ENCODE results near the gene ZSWIM2.
"Not testable (repeated sequence)": the region's sequence is repeated elsewhere in the genome, so short reads cannot be mapped to it uniquely, and the experiment has no call there.

ZSWIM2 gene

GRCh38 chr2:186820303-186820702 is 28.7 kb downstream of the ZSWIM2 start:
- Histone ChIP-seq H3K27ac (no peak overlapping the region), H3K4me1 (ENCODE audit: control insufficient read depth in 1 of 2, insufficient read depth in 1 of 2, low read depth in 1 of 2, low read length in 1 of 2) (no peaks in the 10 kb centered on the region), H3K27me3 (no peaks in the 10 kb centered on the region), H3K36me3 (no peaks in the 10 kb centered on the region), H3K4me3 (ENCODE audit: low read depth in 1 of 2, low read length in 1 of 2) (no peak overlapping the region), H3K9me3 (no peaks in the 10 kb centered on the region)
- TF ChIP-seq CTCF (IDR thresholded peaks at IDR 0.05) = no peak

- not testable (repeated sequence) for H3K27ac ChIP-seq; H3K4me3 ChIP-seq (ENCODE audit: low read depth in 1 of 2, low read length in 1 of 2); H3K9me3 ChIP-seq; H3K4me1 ChIP-seq (ENCODE audit: control insufficient read depth in 1 of 2, insufficient read depth in 1 of 2, low read depth in 1 of 2, low read length in 1 of 2); H3K27me3 ChIP-seq; H3K36me3 ChIP-seq
Observed at GRCh38 chr2:186811760-186812159, 37.2 kb downstream of the ZSWIM2 start.

GRCh38 chr2:186806591-186806990 is 42.4 kb downstream of the ZSWIM2 start:
- Histone ChIP-seq H3K4me3 (ENCODE audit: low read depth in 1 of 2, low read length in 1 of 2) (no peak overlapping the region), H3K9me3 (no peaks in the 10 kb centered on the region), H3K4me1 (ENCODE audit: control insufficient read depth in 1 of 2, insufficient read depth in 1 of 2, low read depth in 1 of 2, low read length in 1 of 2) (no peaks in the 10 kb centered on the region), H3K27me3 (no peaks in the 10 kb centered on the region), H3K27ac (no peak overlapping the region), H3K36me3 (no peaks in the 10 kb centered on the region)
- no peak for TF ChIP-seq CTCF (IDR thresholded peaks at IDR 0.05)

- H3K27ac ChIP-seq; H3K36me3 ChIP-seq; H3K27me3 ChIP-seq; H3K4me3 ChIP-seq (ENCODE audit: low read depth in 1 of 2, low read length in 1 of 2); H3K4me1 ChIP-seq (ENCODE audit: control insufficient read depth in 1 of 2, insufficient read depth in 1 of 2, low read depth in 1 of 2, low read length in 1 of 2); H3K9me3 ChIP-seq: not testable (repeated sequence)
Observed at GRCh38 chr2:186798604-186799003, 50.4 kb downstream of the ZSWIM2 start.

GRCh38 chr2:186784930-186785329 is 64.0 kb downstream of the ZSWIM2 start:
- Histone ChIP-seq H3K36me3 (no peaks in the 10 kb centered on the region), H3K9me3 (no peaks in the 10 kb centered on the region), H3K4me3 (ENCODE audit: low read depth in 1 of 2, low read length in 1 of 2) (no peak overlapping the region), H3K27ac (no peak overlapping the region), H3K27me3 (no peaks in the 10 kb centered on the region), H3K4me1 (ENCODE audit: control insufficient read depth in 1 of 2, insufficient read depth in 1 of 2, low read depth in 1 of 2, low read length in 1 of 2) (no peaks in the 10 kb centered on the region)
- no peak for TF ChIP-seq CTCF (IDR thresholded peaks at IDR 0.05)

- Histone ChIP-seq H3K36me3 (no peaks in the 10 kb centered on the region), H3K9me3 (no peaks in the 10 kb centered on the region), H3K27ac (no peak overlapping the region), H3K4me3 (ENCODE audit: low read depth in 1 of 2, low read length in 1 of 2) (no peak overlapping the region), H3K27me3 (no peaks in the 10 kb centered on the region), H3K4me1 (ENCODE audit: control insufficient read depth in 1 of 2, insufficient read depth in 1 of 2, low read depth in 1 of 2, low read length in 1 of 2) (no peaks in the 10 kb centered on the region)
- no peak for TF ChIP-seq CTCF (IDR thresholded peaks at IDR 0.05)
Observed at GRCh38 chr2:186783254-186783653, 65.7 kb downstream of the ZSWIM2 start.

- H3K27ac ChIP-seq = no peak overlapping the region
- H3K27me3 ChIP-seq = no peaks in the 10 kb centered on the region
- H3K4me3 ChIP-seq (ENCODE audit: low read depth in 1 of 2, low read length in 1 of 2) = no peak overlapping the region
- H3K9me3 ChIP-seq = no peaks in the 10 kb centered on the region
- TF ChIP-seq CTCF (IDR thresholded peaks at IDR 0.05) = no peak
- H3K4me1 ChIP-seq (ENCODE audit: control insufficient read depth in 1 of 2, insufficient read depth in 1 of 2, low read depth in 1 of 2, low read length in 1 of 2) = no peaks in the 10 kb centered on the region
- no peaks in the 10 kb centered on the region for H3K36me3 ChIP-seq
Observed at GRCh38 chr2:186780701-186781316, 68.2 kb downstream of the ZSWIM2 start.
